ENCODE measurements around the gene CDADC1. TPM values are rescaled to one million over a fixed set of nuclear protein-coding genes. Genes with fewer than 3 reads are reported as not detected.

Gene CDADC1
- total RNA-seq, 4 donors from 2014 or later, result 9.0 to 19.5 (median 14.1) TPM

- TF ChIP-seq POLR2A (IDR thresholded peaks at IDR 0.05), result no peak
- no peak for TF ChIP-seq EP300 (IDR thresholded peaks at IDR 0.05)
- TF ChIP-seq, protein P1, sequence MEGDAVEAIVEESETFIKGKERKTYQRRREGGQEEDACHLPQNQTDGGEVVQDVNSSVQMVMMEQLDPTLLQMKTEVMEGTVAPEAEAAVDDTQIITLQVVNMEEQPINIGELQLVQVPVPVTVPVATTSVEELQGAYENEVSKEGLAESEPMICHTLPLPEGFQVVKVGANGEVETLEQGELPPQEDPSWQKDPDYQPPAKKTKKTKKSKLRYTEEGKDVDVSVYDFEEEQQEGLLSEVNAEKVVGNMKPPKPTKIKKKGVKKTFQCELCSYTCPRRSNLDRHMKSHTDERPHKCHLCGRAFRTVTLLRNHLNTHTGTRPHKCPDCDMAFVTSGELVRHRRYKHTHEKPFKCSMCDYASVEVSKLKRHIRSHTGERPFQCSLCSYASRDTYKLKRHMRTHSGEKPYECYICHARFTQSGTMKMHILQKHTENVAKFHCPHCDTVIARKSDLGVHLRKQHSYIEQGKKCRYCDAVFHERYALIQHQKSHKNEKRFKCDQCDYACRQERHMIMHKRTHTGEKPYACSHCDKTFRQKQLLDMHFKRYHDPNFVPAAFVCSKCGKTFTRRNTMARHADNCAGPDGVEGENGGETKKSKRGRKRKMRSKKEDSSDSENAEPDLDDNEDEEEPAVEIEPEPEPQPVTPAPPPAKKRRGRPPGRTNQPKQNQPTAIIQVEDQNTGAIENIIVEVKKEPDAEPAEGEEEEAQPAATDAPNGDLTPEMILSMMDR (IDR thresholded peaks at IDR 0.05), result no peak
- peak overlapping the region; percentile 65 to 95 (median 91) for H3K27ac ChIP-seq
- no peak overlapping the region for H3K4me3 ChIP-seq
- peaks cover 0 to 4% (median 0%) of the 10 kb centered on the region in 3 donors for H3K36me3 ChIP-seq
- no peaks in the 10 kb centered on the region for H3K9me3 ChIP-seq
- H3K4me1 ChIP-seq, result peaks cover 0 to 83% (median 18%) of the 10 kb centered on the region in 4 donors
- no peak for DNase-seq (ENCODE audit: low spot score in 2 of 2)
- H3K27me3 ChIP-seq, result no peaks in the 10 kb centered on the region
Measured at GRCh38 chr13:49298416-49298815, 50.7 kb downstream of the CDADC1 start.

DNA sequence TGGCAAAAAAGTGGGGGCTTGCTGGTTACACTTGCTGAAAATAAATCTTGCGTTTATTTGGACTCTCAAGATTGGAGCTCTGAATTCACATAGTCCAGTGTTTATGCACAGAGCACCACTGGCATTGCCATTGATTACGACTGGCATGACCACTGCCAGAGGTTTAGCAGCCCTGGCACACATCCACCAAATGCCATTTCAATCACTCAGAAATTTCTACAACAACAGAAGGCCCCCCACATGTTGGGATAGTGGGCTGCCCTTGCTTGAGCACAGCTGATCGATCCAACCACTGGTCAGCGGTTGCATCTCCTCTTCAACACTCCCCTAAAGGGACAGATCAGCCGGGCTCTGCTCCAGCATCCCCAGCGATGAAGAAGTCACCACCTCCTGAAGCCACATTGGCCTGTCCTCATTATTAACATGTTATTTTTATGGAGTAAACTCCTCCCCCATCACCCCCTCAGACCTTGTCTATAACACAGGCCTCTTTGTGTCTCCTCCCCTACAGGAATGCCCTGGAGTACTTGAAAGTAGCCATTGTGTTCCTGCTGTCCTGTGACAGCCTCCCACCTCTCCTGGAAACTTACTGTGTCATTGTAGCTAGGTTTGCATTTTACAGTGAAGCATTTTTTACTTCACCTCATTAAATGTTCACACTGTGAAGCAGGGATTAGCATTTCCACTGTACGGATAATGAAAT is 51.3 kb downstream of the CDADC1 start:
- H3K4me3 ChIP-seq, result no peak overlapping the region
- H3K9me3 ChIP-seq, result no peaks in the 10 kb centered on the region
- peak overlapping the region; percentile 65 to 95 (median 91) for H3K27ac ChIP-seq
- peaks cover 2 to 84% (median 24%) of the 10 kb centered on the region in 4 donors for H3K4me1 ChIP-seq
- H3K27me3 ChIP-seq, result no peaks in the 10 kb centered on the region
- TF ChIP-seq EP300 (IDR thresholded peaks at IDR 0.05), result peak; percentile 39 to 79
- TF ChIP-seq POLR2A (IDR thresholded peaks at IDR 0.05), result peak in 1 of 2 donors; percentile 32
- TF ChIP-seq, protein P1 (IDR thresholded peaks at IDR 0.05), result no peak
- 48 to 57% methylated on average over 7 of the region's 7 CpGs for WGBS, 2 donors
- DNase-seq (ENCODE audit: low spot score in 2 of 2), result no peak
- peaks cover 0 to 4% (median 0%) of the 10 kb centered on the region in 3 donors for H3K36me3 ChIP-seq

- H3K27ac ChIP-seq, result peak overlapping the region; percentile 65 to 95 (median 91)
- H3K36me3 ChIP-seq, result no peaks in the 10 kb centered on the region
- DNase-seq (ENCODE audit: low spot score in 2 of 2), result no peak
- peaks cover 3 to 86% (median 31%) of the 10 kb centered on the region in 4 donors for H3K4me1 ChIP-seq
- H3K4me3 ChIP-seq, result no peak overlapping the region
- TF ChIP-seq, protein P1 (IDR thresholded peaks at IDR 0.05), result no peak
- TF ChIP-seq POLR2A (IDR thresholded peaks at IDR 0.05), result no peak
- WGBS, 2 donors, result 37 to 40% methylated on average over 5 of the region's 5 CpGs
- no peaks in the 10 kb centered on the region for H3K9me3 ChIP-seq
- H3K27me3 ChIP-seq, result no peaks in the 10 kb centered on the region
Measured at GRCh38 chr13:49300276-49300675, 52.6 kb downstream of the CDADC1 start.

DNA sequence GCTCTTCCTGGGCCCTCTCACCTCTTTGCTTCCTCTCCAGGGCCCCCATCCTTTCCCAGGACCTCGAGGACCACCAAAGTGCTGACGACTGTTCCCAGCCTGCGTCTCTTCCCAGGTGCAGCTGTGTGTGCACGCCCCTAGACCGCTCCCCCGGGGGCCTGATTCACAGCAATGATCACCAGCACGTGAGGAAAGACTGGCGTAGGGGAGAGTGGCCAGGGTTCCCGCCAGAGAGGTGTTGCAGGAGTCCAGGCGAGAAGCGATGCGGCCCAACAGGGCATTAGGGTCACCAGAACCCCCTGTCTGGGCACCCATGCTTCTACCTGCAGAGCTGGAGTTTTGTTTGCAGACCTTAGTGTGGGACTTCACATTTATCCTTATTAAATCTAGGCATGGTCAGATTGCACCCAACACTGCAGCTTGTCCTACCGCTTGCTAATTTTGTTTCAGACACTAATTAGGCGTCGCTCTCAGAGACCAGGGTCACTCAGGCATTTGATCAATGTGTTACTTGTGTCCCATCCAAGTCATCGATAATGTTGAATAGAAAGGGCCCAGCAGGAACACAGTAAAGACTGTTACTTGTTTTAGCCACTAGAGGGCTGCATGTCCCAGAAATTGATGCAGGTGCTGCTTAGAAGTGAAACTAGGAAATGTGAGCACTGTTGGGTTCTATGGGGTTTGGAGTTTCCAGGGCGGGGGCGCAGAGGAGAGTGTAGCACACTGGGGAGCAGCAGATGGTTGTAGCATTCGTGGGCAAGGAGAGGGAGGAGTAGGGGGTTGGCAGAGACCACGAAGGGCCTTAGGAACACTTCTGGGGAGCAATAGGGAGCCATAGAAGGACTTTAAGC is 53.2 kb downstream of the CDADC1 start:
- DNase-seq (ENCODE audit: low spot score in 2 of 2), result peak in 1 of 2 donors; percentile 57
- H3K27me3 ChIP-seq, result no peaks in the 10 kb centered on the region
- no peaks in the 10 kb centered on the region for H3K9me3 ChIP-seq
- no peaks in the 10 kb centered on the region for H3K36me3 ChIP-seq
- peaks cover 3 to 91% (median 31%) of the 10 kb centered on the region in 4 donors for H3K4me1 ChIP-seq
- 35 to 41% methylated on average over 20 of the region's 20 CpGs for WGBS, 2 donors
- peak overlapping the region; percentile 65 to 95 (median 91) for H3K27ac ChIP-seq
- H3K4me3 ChIP-seq, result peak overlapping the region in 3 of 4 donors; percentile 21 to 37 (median 25)
- TF ChIP-seq, protein P1 (IDR thresholded peaks at IDR 0.05), result peak; percentile 85 to 95 (median 88)
- peak in 1 of 2 donors; percentile 59 for TF ChIP-seq EP300 (IDR thresholded peaks at IDR 0.05)
- TF ChIP-seq POLR2A (IDR thresholded peaks at IDR 0.05), result no peak

Measured in tibial nerve (tissue), 4 donors.